DOHH2 (cell line): ENCODE data around the gene SSH2.

Source experiments
- CTCF ChIP-seq: fragments of 200-600 bp; sonication (generic); IDR thresholded peaks from one replicate; pipeline ENCODE4 v1.5.1; 2014; ENCODE audit warnings: antibody characterized with exemption, mild to moderate bottlenecking, low read depth, low read length; ENCODE audit not compliant: poor library complexity, severe bottlenecking
- EZH2phosphoT487 ChIP-seq: fragments of 200-600 bp; sonication (generic); IDR thresholded peaks from 2 replicates; pipeline ENCODE4 v1.6.1; 2017; ENCODE audit warnings: borderline replicate concordance, mild to moderate bottlenecking, antibody characterized with exemption, low read length, moderate library complexity, mixed read lengths

DNA sequence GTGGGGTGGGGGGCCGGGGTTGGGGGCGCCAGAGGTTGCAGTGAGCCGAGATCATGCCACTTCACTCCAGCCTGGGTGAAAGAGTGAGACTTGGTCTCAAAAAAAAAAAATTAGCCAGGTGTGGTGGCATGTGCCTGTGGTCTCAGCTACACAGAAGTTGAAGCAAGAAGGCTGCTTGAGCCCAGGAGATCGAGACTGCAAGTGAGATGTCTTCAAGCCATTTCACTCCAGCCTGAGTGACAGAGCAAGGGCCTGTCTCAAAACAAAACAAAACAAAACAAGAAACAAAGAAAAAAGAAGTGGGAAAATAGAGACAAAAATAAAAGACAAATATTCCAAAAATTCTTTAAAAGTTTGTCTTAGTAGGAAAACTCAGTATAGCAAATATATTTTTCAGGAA is 172.2 kb downstream of the SSH2 start:
- TF ChIP-seq CTCF (no peak), EZH2phosphoT487 (no peak)
